RWPE1 (cell line): ENCODE results near the gene JAGN1.
"Not testable (repeated sequence)": the region's sequence is repeated elsewhere in the genome, so short reads cannot be mapped to it uniquely, and the experiment has no call there.

Source experiments
- CTCF ChIA-PET: fragments of 350-600 bp; sonication (Branson Sonifier 250); formaldehyde crosslinking; extraction: SDS; loops from one replicate; lab custom pipeline; 2021; lab: Yijun Ruan, JAX
- POLR2A ChIA-PET: fragments of 400-600 bp; formaldehyde crosslinking; extraction: SDS; loops from one replicate; lab custom pipeline; 2020; ENCODE audit warnings: antibody characterized with exemption; ENCODE audit not compliant: low non-redundant PET; lab: Yijun Ruan, JAX
- DNase-seq: peaks from one replicate; pipeline ENCODE4 v3.0.0; 2012; ENCODE audit warnings: low spot score
- H3K27ac ChIP-seq: fragments of 450-650 bp; 2 replicates; pipeline ENCODE4 v1.5.1; 2017
- CTCF ChIP-seq: fragments of 450-650 bp; conservative IDR thresholded peaks from 2 replicates; pipeline ENCODE4 v1.5.1; 2017; ENCODE audit warnings: low read depth, mild to moderate bottlenecking

JAGN1 gene

GRCh38 chr3:9888540-9888939 lies 1.9 kb upstream of the JAGN1 start:
- TF ChIP-seq CTCF: no peak
- ChIA-PET POLR2A (no interaction called here), CTCF (no interaction called here)
- DNase-seq: no peak
- peak overlapping the region; percentile 27; the same call in 1 of the 2 replicates for H3K27ac ChIP-seq

- DNase-seq: no peak
- TF ChIP-seq CTCF: no peak
- peak overlapping the region; percentile 48; the same call in 1 of the 2 replicates for H3K27ac ChIP-seq
- ChIA-PET CTCF (no interaction called here), POLR2A (no interaction called here)
These were observed 1.0 kb upstream of the JAGN1 start for GRCh38 chr3:9889405-9889804.

GRCh38 chr3:9891072-9891622 lies 737 bp downstream of the JAGN1 start:
- ChIA-PET POLR2A (no interaction called here), CTCF (no interaction called here)
- no peak for TF ChIP-seq CTCF
- no peak for DNase-seq
- H3K27ac ChIP-seq: peak overlapping the region; percentile 86

- no peak overlapping the region for H3K27ac ChIP-seq
- CTCF ChIA-PET: interaction anchor here (0.5 to 0.6 kb wide), 2 partner anchors 11 to 178 kb away, joined by 5 to 6 read pairs; no protein-coding TSS in a partner anchor
- no peak for DNase-seq
- TF ChIP-seq CTCF: no peak
- POLR2A ChIA-PET: no interaction called here
These were observed 3.3 kb downstream of the JAGN1 start for GRCh38 chr3:9893739-9894138.

GRCh38 chr3:9895715-9896114 lies 5.3 kb downstream of the JAGN1 start:
- POLR2A ChIA-PET, CTCF ChIA-PET, DNase-seq: not testable (repeated sequence)
- peak overlapping the region; percentile 40 for H3K27ac ChIP-seq

GRCh38 chr3:9896755-9897407 lies 6.5 kb downstream of the JAGN1 start:
- POLR2A ChIA-PET, DNase-seq, CTCF ChIA-PET: not testable (repeated sequence)
- peak overlapping the region; percentile 81 for H3K27ac ChIP-seq

GRCh38 chr3:9897408-9898372 lies 7.3 kb downstream of the JAGN1 start:
- CTCF ChIA-PET: no interaction called here
- no peak for TF ChIP-seq CTCF
- POLR2A ChIA-PET: no interaction called here
- peak overlapping the region; percentile 81 for H3K27ac ChIP-seq
- DNase-seq: peak; percentile 37
